CMK (cell line): ENCODE results near the gene MSI2.
"Not testable (repeated sequence)": the region's sequence is repeated elsewhere in the genome, so short reads cannot be mapped to it uniquely, and the experiment has no call there.

Source experiments
- DNase-seq: peaks from one replicate; pipeline ENCODE4 v3.0.0-alpha.2; 2010; ENCODE audit warnings: low read depth

MSI2 gene

GRCh38 chr17:57602896-57603295 is 346.6 kb downstream of the MSI2 start:
- DNase-seq, result no peak

GRCh38 chr17:57603546-57603945 is 347.2 kb downstream of the MSI2 start:
- DNase-seq, result no peak

GRCh38 chr17:57603978-57604377 is 347.7 kb downstream of the MSI2 start:
- DNase-seq, result no peak

GRCh38 chr17:57604771-57605674 is 348.7 kb downstream of the MSI2 start:
- no peak for DNase-seq

- DNase-seq, result no peak
These were observed 349.4 kb downstream of the MSI2 start for GRCh38 chr17:57605675-57606105.

- DNase-seq, result no peak
These were observed 350.0 kb downstream of the MSI2 start for GRCh38 chr17:57606111-57606875.

GRCh38 chr17:57607553-57608120 is 351.3 kb downstream of the MSI2 start:
- DNase-seq, result no peak

GRCh38 chr17:57608369-57609124 is 352.2 kb downstream of the MSI2 start:
- no peak for DNase-seq

GRCh38 chr17:57609125-57609877 is 353.0 kb downstream of the MSI2 start:
- no peak for DNase-seq

GRCh38 chr17:57609878-57610270 is 353.6 kb downstream of the MSI2 start:
- no peak for DNase-seq

GRCh38 chr17:57612202-57613071 is 356.1 kb downstream of the MSI2 start:
- no peak for DNase-seq

GRCh38 chr17:57614742-57615141 is 358.4 kb downstream of the MSI2 start:
- no peak for DNase-seq

- DNase-seq, result no peak
These were observed 359.8 kb downstream of the MSI2 start for GRCh38 chr17:57615836-57616757.

GRCh38 chr17:57617218-57617617 is 360.9 kb downstream of the MSI2 start:
- DNase-seq, result no peak

GRCh38 chr17:57619061-57619937 is 363.0 kb downstream of the MSI2 start:
- no peak for DNase-seq

- no peak for DNase-seq
These were observed 364.3 kb downstream of the MSI2 start for GRCh38 chr17:57620576-57620975.

GRCh38 chr17:57621791-57622190 is 365.5 kb downstream of the MSI2 start:
- DNase-seq, result not testable (repeated sequence)

GRCh38 chr17:57622306-57622682 is 366.0 kb downstream of the MSI2 start:
- no peak for DNase-seq
